HFFc6 (cell line): Measurements from ENCODE around the gene LOXHD1. TPM values are rescaled to one million over a fixed set of nuclear protein-coding genes. Genes with fewer than 3 reads are reported as not detected.

Experiments
- DNase-seq: peaks from one replicate; pipeline ENCODE4 v3.0.0-alpha.2; 2018
- H3K27ac Mint-ChIP-seq: 2 replicates; pipeline ENCODE4 v1.8.0; 2020; ENCODE audit warnings: mild to moderate bottlenecking, mixed read lengths
- H3K27me3 Mint-ChIP-seq: 2 replicates; pipeline ENCODE4 v1.8.0; 2021; ENCODE audit warnings: mild to moderate bottlenecking, moderate library complexity, mixed read lengths; ENCODE audit not compliant: insufficient read depth
- H3K36me3 Mint-ChIP-seq: 2 replicates; pipeline ENCODE4 v1.8.0; 2021; ENCODE audit warnings: low read depth, mixed read lengths
- H3K4me1 Mint-ChIP-seq: 2 replicates; pipeline ENCODE4 v1.8.0; 2020; ENCODE audit warnings: low read depth, mixed read lengths
- H3K4me3 Mint-ChIP-seq: 2 replicates; pipeline ENCODE4 v1.8.0; 2020; ENCODE audit warnings: mild to moderate bottlenecking, moderate library complexity, mixed read lengths
- H3K9me3 Mint-ChIP-seq: 2 replicates; pipeline ENCODE4 v1.8.0; 2020; ENCODE audit warnings: mild to moderate bottlenecking, mixed read lengths
- CTCF ChIP-seq: fragments of 200-600 bp; sonication (generic); IDR thresholded peaks from 2 replicates; pipeline ENCODE4 v1.5.0; 2021; ENCODE audit warnings: antibody characterized with exemption, mild to moderate bottlenecking
- total RNA-seq, 6 experiments: library from RNA; stranded (reverse); fragmentation: NEBNext Ultra II Directional; extraction: Animal tissue kit (Norgen Biotek cat#: 25700); gene quantifications; 2 replicates in 1 of 6; 3 replicates in 5 of 6; pipeline ENCODE4 v1.2.3, GENCODE V29; 2021

The LOXHD1 gene
- total RNA-seq, 6 experiments from 2014 or later: not detected

- DNase-seq: no peak
- Mint-ChIP-seq H3K36me3 (no peaks in the 10 kb centered on the region), H3K9me3 (no peaks in the 10 kb centered on the region), H3K27me3 (peaks cover 23% of the 10 kb centered on the region), H3K4me3 (no peak overlapping the region), H3K4me1 (peaks cover 5% of the 10 kb centered on the region; the same call in 1 of the 2 replicates), H3K27ac (no peak overlapping the region)
- TF ChIP-seq CTCF: no peak
Measured at GRCh38 chr18:46688853-46689525, 32.0 kb upstream of the LOXHD1 start.

GRCh38 chr18:46686186-46686585 is 29.2 kb upstream of the LOXHD1 start:
- H3K4me3 Mint-ChIP-seq: no peak overlapping the region
- no peaks in the 10 kb centered on the region for H3K36me3 Mint-ChIP-seq
- H3K9me3 Mint-ChIP-seq: no peaks in the 10 kb centered on the region
- H3K27me3 Mint-ChIP-seq: peaks cover 19% of the 10 kb centered on the region
- H3K4me1 Mint-ChIP-seq: peaks cover 5% of the 10 kb centered on the region; the same call in 1 of the 2 replicates
- TF ChIP-seq CTCF: no peak
- H3K27ac Mint-ChIP-seq: no peak overlapping the region
- DNase-seq: no peak

- H3K27me3 Mint-ChIP-seq: peaks cover 24% of the 10 kb centered on the region
Measured at GRCh38 chr18:46683252-46683651, 26.2 kb upstream of the LOXHD1 start.

GRCh38 chr18:46680784-46681695 is 24.0 kb upstream of the LOXHD1 start:
- H3K4me1 Mint-ChIP-seq: peaks cover 8% of the 10 kb centered on the region
- no peak overlapping the region for H3K4me3 Mint-ChIP-seq
- no peaks in the 10 kb centered on the region for H3K9me3 Mint-ChIP-seq
- no peak for DNase-seq
- H3K36me3 Mint-ChIP-seq: no peaks in the 10 kb centered on the region
- peaks cover 16% of the 10 kb centered on the region for H3K27me3 Mint-ChIP-seq
- H3K27ac Mint-ChIP-seq: no peak overlapping the region
- no peak for TF ChIP-seq CTCF

More at GRCh38 chr18:46683252-46683651, 26.2 kb upstream of the LOXHD1 start:
- Mint-ChIP-seq H3K9me3 (no peaks in the 10 kb centered on the region), H3K36me3 (no peaks in the 10 kb centered on the region), H3K4me3 (no peak overlapping the region), H3K27ac (no peak overlapping the region), H3K4me1 (no peaks in the 10 kb centered on the region)
- no peak for DNase-seq
- TF ChIP-seq CTCF: no peak

GRCh38 chr18:46679846-46680598 is 23.0 kb upstream of the LOXHD1 start:
- Mint-ChIP-seq H3K27ac (no peak overlapping the region), H3K4me1 (peaks cover 9% of the 10 kb centered on the region), H3K27me3 (peaks cover 18% of the 10 kb centered on the region; the same call in 1 of the 2 replicates), H3K4me3 (no peak overlapping the region), H3K9me3 (no peaks in the 10 kb centered on the region), H3K36me3 (no peaks in the 10 kb centered on the region)
- no peak for TF ChIP-seq CTCF
- DNase-seq: no peak
